HL-60 (cell line): Measurements from ENCODE around the gene CERT1.

Experiments used
- POLR2AphosphoS5 ChIP-seq: IDR thresholded peaks from 2 replicates; pipeline ENCODE4 v1.6.1; 2012; ENCODE audit warnings: low read depth
- REST ChIP-seq: IDR thresholded peaks from 2 replicates; pipeline ENCODE4 v1.6.1; 2012; ENCODE audit warnings: low read depth; ENCODE audit not compliant: insufficient replicate concordance
- TF ChIP-seq, protein P1 (sequence below): IDR thresholded peaks from one replicate; pipeline ENCODE4 v1.5.1; 2011; ENCODE audit warnings: low read length, control low read depth, inconsistent platforms; ENCODE audit not compliant: insufficient read depth

DNA sequence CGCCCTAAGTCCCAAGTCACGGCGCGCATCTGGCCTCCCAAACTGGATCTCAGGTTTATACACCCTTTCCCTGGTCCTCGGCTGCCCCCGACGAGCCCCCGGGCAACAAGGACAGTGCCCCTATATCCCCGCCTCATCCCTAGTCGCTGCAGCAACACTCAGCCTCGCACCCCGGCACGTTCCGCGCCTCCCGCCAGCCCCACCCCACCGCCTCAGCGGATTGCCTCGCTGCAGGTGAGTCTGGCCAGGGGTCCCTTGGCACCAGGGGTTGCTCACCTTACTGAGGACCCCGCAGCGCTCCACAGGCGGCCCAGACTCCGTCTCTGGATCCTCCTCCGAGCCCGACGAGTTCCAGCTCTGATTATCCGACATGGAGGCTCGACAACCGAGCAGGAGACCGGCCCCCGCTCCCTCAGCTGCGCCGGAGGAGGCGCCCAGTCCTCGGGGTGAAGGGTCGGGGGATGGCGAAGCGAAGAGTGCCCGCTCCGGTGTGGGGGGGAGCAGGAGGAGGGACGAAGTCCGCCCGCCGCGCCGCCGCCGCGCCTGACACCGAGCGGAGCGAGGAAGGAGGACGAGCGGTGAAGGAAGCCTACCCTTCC, 494 bp downstream of the CERT1 start:
- TF ChIP-seq REST (no peak), POLR2AphosphoS5 (no peak)
- TF ChIP-seq, protein P1, sequence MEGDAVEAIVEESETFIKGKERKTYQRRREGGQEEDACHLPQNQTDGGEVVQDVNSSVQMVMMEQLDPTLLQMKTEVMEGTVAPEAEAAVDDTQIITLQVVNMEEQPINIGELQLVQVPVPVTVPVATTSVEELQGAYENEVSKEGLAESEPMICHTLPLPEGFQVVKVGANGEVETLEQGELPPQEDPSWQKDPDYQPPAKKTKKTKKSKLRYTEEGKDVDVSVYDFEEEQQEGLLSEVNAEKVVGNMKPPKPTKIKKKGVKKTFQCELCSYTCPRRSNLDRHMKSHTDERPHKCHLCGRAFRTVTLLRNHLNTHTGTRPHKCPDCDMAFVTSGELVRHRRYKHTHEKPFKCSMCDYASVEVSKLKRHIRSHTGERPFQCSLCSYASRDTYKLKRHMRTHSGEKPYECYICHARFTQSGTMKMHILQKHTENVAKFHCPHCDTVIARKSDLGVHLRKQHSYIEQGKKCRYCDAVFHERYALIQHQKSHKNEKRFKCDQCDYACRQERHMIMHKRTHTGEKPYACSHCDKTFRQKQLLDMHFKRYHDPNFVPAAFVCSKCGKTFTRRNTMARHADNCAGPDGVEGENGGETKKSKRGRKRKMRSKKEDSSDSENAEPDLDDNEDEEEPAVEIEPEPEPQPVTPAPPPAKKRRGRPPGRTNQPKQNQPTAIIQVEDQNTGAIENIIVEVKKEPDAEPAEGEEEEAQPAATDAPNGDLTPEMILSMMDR: no peak
